ENCODE data around the gene PPP3CA. TPM values are rescaled to one million over a fixed set of nuclear protein-coding genes. Genes with fewer than 3 reads are reported as not detected.

PPP3CA gene
- total and polyA plus RNA-seq, 7 donors = 11.8 to 47.7 (median 26.2) TPM

- peak overlapping the region; percentile 92 to 97 (median 96) for H3K27ac ChIP-seq
- H3K4me1 ChIP-seq = peaks cover 0 to 45% (median 24%) of the 10 kb centered on the region in 4 donors
- H3K27me3 ChIP-seq = no peaks in the 10 kb centered on the region
- TF ChIP-seq POLR2A (IDR thresholded peaks at IDR 0.05) (no peak), POLR2AphosphoS5 (IDR thresholded peaks at IDR 0.05) (no peak), CTCF (IDR thresholded peaks at IDR 0.05) (no peak), EP300 (IDR thresholded peaks at IDR 0.05) (no peak)
- no peaks in the 10 kb centered on the region for H3K9me3 ChIP-seq
- WGBS, 2 donors = 1 to 2% methylated on average over 45 of the region's 45 CpGs
- H3K36me3 ChIP-seq = no peaks in the 10 kb centered on the region
- intact Hi-C loops (cut with DNase I) = loop anchor here (2.0 to 10.0 kb wide), 6 partner anchors 25 to 1781 kb away; partner anchors contain the start of genes H2AZ1 and TRMT10A
- peak; percentile 81 for DNase-seq
- H3K4me3 ChIP-seq = peak overlapping the region; percentile 86 to 95 (median 92)
These were observed 1.6 kb downstream of the PPP3CA start for GRCh38 chr4:101345596-101346350.

- WGBS, 2 donors = 32 to 37% methylated on average over 3 of the region's 3 CpGs
- no peak for TF ChIP-seq POLR2A (IDR thresholded peaks at IDR 0.05)
- TF ChIP-seq POLR2AphosphoS5 (IDR thresholded peaks at IDR 0.05) = no peak
- TF ChIP-seq CTCF (IDR thresholded peaks at IDR 0.05) = no peak
- no peak for TF ChIP-seq EP300 (IDR thresholded peaks at IDR 0.05)
- Histone ChIP-seq H3K9me3 (no peaks in the 10 kb centered on the region), H3K4me3 (peak overlapping the region; percentile 86 to 95 (median 92)), H3K36me3 (no peaks in the 10 kb centered on the region), H3K27ac (peak overlapping the region; percentile 92 to 97 (median 96)), H3K4me1 (peaks cover 0 to 45% (median 24%) of the 10 kb centered on the region in 4 donors), H3K27me3 (no peaks in the 10 kb centered on the region)
- intact Hi-C loops (cut with DNase I) = loop anchor here (5.0 to 10.0 kb wide), 4 partner anchors 168 to 1780 kb away; partner anchors contain the start of genes H2AZ1 and TRMT10A
- DNase-seq = no peak
These were observed 2.1 kb downstream of the PPP3CA start for GRCh38 chr4:101345271-101345595.

- Histone ChIP-seq H3K4me1 (peaks cover 0 to 38% (median 4%) of the 10 kb centered on the region in 4 donors), H3K36me3 (no peaks in the 10 kb centered on the region), H3K4me3 (no peak overlapping the region), H3K27me3 (no peaks in the 10 kb centered on the region), H3K27ac (no peak overlapping the region), H3K9me3 (no peaks in the 10 kb centered on the region)
- no peak for TF ChIP-seq EP300 (IDR thresholded peaks at IDR 0.05)
- no peak for TF ChIP-seq CTCF (IDR thresholded peaks at IDR 0.05)
- TF ChIP-seq POLR2AphosphoS5 (IDR thresholded peaks at IDR 0.05) = no peak
- no peak for TF ChIP-seq POLR2A (IDR thresholded peaks at IDR 0.05)
- DNase-seq = no peak
- WGBS, 2 donors = 93 to 95% methylated on average over 2 of the region's 2 CpGs
- intact Hi-C loops (cut with DNase I) = no loop called here
These were observed 8.0 kb downstream of the PPP3CA start for GRCh38 chr4:101339332-101339731.

GRCh38 chr4:101337688-101338087, 9.6 kb downstream of the PPP3CA start:
- intact Hi-C loops (cut with DNase I) = no loop called here
- Histone ChIP-seq H3K27ac (peak overlapping the region in 2 of 4 donors; percentile 10 to 17), H3K36me3 (no peaks in the 10 kb centered on the region), H3K4me3 (no peak overlapping the region), H3K27me3 (no peaks in the 10 kb centered on the region), H3K4me1 (peaks cover 0 to 21% (median 4%) of the 10 kb centered on the region in 4 donors), H3K9me3 (no peaks in the 10 kb centered on the region)
- TF ChIP-seq POLR2AphosphoS5 (IDR thresholded peaks at IDR 0.05) (no peak), CTCF (IDR thresholded peaks at IDR 0.05) (no peak), POLR2A (IDR thresholded peaks at IDR 0.05) (no peak), EP300 (IDR thresholded peaks at IDR 0.05) (no peak)
- 90 to 91% methylated on average over 4 of the region's 4 CpGs for WGBS, 2 donors
- DNase-seq = no peak
